Body of pancreas (tissue), 4 donors: Measurements from ENCODE around the gene WIPF3.

Experiments
- POLR2A ChIP-seq, 3 donors: fragments of 450-650 bp; IDR thresholded peaks; one replicate each; pipeline ENCODE4 v1.6.1; 2016; ENCODE audit warnings: antibody characterized with exemption in 3 of 3, mild to moderate bottlenecking in 2 of 3
- TF ChIP-seq, protein P1 (sequence below), 7 experiments: fragments of 450-650 bp in 4 of 7; fragments of 200-600 bp in 3 of 7; sonication (generic) in 3 of 7; IDR thresholded peaks; one replicate each; pipeline ENCODE4 v1.5.1; 2016 to 2019; ENCODE audit warnings: antibody characterized with exemption in 7 of 7

GRCh38 chr7:29965030-29965429, 158.7 kb downstream of the WIPF3 start:
- TF ChIP-seq, protein P1, sequence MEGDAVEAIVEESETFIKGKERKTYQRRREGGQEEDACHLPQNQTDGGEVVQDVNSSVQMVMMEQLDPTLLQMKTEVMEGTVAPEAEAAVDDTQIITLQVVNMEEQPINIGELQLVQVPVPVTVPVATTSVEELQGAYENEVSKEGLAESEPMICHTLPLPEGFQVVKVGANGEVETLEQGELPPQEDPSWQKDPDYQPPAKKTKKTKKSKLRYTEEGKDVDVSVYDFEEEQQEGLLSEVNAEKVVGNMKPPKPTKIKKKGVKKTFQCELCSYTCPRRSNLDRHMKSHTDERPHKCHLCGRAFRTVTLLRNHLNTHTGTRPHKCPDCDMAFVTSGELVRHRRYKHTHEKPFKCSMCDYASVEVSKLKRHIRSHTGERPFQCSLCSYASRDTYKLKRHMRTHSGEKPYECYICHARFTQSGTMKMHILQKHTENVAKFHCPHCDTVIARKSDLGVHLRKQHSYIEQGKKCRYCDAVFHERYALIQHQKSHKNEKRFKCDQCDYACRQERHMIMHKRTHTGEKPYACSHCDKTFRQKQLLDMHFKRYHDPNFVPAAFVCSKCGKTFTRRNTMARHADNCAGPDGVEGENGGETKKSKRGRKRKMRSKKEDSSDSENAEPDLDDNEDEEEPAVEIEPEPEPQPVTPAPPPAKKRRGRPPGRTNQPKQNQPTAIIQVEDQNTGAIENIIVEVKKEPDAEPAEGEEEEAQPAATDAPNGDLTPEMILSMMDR (IDR thresholded peaks at IDR 0.05), result no peak
- TF ChIP-seq POLR2A (IDR thresholded peaks at IDR 0.05), result no peak
